COLO829 (cell line): Measurements from ENCODE around the gene LRRC23.

Experiments used
- DNase-seq: peaks from one replicate; pipeline ENCODE4 v3.0.0; 2012; ENCODE audit warnings: low spot score

Gene LRRC23

DNA sequence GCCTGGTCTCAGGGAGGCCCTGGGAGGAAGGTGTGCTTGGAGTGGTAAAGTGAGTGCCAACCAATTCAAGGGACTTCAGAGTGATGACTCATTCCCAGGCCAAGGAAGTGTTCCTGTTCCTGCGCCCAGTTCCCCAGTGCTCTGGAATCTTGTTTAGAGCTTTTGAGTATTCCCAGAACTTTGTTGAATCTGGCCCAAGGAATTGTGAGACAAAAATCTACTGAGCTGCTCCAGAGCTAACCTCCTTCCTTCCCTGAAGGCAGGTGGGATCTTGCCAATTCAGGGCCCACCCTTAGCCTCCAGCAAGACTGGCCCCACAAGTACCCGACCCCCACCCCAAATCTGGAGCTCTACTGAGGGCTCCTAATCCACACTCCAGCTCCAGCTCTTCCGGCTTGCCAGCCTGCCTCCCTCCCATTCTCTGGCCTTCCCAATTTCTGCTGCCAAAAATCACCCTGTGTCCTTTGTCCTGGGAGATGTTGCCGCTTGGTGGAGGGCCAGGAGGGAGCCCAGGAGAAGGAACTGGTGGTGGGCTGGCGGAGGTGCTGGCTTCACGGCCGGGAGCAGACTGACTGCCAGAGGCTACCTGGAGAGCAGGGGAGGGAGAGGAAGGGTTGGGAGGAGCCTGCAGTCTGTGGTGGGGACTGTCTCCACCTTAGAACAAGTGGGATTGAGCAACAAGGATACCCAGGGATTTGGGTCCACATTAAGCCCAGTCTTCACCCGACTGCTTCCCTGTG is 21.1 kb downstream of the LRRC23 start:
- peak; percentile 87 for DNase-seq

DNA sequence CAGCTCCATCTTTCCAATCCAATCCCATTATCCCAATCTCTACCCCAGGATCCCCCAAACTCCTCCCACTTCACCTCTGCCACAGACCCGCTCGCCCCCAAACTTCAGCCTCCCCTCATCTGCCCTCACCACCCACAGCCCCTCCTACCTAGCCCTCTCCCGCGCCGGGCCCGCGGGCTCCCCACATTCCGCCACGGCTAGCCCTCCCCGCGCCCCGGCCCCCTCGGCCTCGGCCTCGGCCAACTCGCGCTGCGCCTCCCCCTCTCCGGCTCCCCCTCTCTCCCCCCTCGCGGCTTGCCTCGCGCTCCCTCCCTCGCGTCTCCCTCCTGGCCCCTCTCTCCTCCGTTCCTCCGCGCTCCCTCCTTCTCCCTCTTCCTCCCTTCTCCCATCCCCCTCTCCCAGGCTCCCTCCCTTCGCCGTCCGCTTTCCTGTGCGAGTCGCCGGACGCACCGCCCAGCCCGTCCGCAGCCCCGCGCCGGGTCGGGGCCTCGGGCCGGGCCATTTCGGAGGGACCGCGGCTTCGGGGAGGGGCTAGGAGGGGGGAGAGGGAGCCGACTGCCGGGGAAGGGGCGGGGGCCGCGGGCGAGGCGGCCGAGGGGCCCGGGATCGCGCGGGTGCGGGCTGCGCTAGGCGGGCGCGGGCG is 22.9 kb downstream of the LRRC23 start, which contains the start of gene ATN1:
TSS of gene ATN1 (plus strand) at position 581 of the 643 bp plus-strand sequence. CDS start 6,043 bp downstream, outside the sequence.
- peak; percentile 45 for DNase-seq

DNA sequence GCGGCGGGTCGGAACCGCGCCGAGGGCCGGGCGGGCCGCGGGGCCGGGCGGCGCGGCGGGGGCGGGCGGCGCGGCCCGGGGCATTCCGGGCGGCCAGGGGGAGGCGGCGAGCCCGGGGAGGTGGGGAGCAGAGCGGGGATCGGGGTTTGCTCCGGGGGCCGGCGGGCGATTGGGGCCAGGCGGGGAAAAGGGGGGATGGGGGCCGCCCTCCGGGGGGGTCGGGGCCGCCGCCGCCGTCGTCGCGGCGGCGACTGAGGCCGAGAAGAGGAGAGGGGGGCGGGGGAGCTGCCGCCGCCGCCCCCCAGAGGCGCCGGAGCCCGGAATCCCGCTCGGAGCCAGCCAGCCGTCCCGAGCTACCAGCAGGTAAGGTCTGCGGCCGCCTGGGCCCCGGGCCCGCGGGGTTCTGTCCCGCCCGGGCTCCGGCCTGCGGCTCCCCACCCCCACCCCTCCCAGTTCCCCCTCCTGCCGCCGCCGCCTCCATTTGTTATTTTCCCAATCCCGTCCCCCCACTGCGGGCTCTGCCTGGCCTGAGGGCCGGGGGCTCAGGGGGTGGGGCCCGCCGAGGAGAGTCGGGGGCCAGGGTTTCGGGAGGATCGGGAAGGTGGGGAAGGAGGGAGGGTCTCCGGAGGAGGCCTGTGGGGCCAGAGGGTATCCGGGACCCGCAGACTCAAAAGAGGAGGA is 23.5 kb downstream of the LRRC23 start:
- DNase-seq = no peak

DNA sequence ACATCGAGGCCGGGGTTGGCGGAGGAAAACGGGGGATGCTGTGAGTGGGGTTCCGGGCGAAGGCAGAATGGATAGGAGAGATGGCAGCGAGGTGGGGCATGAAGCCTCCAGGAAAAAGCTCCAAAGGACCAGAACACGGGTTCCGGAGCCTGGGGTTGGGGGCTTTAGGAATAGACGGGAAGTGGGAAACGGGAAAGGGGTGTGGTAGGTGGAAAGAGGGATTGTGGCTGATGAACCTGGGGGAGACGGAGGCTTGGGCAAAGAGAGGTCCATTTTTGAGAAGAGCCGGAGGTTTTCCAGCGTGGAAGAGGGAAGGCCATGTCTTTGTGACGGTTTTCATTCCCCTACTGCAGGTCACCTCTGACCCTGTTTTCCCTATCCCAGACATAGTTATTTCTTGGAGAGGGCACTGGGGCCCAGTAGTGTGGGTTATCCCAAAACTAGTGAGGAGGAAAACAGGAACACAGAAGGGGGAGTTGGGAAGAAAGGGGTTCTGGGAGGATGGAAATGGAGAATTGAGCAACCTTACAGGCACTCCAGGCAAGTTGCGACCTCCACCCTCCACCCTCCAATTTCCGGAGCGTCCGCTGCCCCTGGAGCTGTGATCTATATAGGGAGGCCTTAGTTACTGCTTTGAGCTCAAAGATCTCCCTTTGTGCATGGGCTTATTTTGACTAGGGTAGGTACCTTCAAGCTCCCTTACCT is 24.2 kb downstream of the LRRC23 start:
- no peak for DNase-seq

DNA sequence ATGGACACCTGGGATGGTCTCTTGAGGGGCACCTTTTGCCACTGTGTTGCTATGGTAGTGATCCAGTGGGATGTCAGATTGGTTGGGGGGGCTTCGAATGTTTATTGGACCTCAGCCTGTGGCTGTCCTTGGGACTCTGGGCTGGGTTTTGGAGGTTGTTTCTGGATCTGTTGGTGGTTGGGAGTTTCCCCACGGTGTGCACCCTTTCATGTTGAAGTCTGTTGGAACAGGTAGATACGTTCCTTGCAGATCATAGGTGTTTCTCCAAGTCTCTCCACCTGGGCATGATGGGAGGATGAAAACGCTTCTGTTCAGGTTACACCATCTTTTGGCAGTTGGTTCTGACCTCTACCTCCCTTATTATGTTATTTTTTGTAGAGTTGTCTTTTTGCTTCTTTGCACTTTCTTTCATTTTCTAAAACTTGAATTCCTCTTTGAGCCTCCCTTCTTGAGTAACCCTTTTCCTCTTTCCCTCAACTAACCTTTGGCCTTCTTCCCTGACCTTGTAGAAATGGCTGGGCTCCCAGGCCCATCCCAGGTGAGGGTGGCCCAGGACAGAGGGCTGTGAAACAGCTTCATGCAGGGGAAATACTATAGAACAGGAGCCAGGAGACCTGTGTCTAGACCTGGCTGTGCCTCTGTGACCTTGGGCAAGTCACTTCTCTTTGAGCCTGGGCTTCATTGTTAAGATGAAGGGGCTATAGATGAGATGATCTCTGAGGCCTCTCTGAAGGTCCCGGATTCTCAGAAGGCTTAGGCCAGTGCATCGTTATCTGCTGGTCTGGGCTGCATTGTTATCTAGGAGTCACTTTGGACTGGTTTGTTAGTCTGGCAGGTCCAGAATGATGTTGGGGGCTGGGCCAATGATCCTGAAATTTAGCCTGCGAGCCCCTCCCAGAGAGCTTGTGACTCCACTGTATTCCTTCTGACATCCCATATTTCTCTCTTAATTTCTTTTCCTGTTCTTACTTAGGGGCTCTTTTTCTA is 25.1 kb downstream of the LRRC23 start:
- DNase-seq = no peak

DNA sequence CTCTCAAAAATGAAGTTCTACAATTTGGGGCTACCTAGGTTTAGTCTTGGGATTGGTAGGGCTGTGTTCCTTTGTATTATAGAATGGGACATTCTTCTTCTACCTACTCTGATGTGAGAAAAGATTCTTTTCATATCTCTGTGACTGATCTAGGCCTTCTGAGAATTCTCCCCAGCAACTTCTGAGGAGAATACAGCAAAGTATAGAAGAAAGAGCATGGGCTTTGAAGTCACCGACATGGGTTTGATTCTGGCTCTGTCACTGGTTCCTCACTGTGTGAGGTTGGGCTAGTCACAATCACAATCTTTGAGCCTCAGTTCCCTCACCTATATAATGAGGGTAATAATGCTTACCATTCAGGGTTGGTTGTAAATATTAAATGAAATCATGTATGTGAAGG is 28.1 kb downstream of the LRRC23 start:
- no peak for DNase-seq

DNA sequence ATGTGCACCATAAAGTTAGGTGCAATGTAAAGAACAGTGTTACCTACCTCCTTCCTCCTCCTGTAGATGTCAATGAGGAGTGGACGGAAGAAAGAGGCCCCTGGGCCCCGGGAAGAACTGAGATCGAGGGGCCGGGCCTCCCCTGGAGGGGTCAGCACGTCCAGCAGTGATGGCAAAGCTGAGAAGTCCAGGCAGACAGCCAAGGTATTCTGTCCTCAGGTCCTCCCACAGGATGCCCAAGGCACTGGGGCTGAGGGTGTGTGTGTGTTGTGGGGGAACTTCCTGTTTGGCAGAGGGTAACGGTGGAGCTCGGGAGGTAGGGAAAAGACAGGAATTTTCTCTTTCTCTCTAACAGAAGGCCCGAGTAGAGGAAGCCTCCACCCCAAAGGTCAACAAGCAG is 29.5 kb downstream of the LRRC23 start:
- no peak for DNase-seq

DNA sequence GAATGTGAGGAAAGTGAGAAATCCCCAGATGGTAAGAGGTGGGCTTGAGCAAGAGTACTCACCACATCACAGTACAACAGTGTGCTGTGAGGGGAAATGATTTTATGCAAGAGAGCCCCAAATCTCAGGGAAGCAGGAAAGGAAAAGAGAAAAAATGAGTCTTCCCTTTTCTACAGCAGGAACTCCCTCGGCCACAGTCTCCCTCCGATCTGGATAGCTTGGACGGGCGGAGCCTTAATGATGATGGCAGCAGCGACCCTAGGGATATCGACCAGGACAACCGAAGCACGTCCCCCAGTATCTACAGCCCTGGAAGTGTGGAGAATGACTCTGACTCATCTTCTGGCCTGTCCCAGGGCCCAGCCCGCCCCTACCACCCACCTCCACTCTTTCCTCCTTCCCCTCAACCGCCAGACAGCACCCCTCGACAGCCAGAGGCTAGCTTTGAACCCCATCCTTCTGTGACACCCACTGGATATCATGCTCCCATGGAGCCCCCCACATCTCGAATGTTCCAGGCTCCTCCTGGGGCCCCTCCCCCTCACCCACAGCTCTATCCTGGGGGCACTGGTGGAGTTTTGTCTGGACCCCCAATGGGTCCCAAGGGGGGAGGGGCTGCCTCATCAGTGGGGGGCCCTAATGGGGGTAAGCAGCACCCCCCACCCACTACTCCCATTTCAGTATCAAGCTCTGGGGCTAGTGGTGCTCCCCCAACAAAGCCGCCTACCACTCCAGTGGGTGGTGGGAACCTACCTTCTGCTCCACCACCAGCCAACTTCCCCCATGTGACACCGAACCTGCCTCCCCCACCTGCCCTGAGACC is 31.0 kb downstream of the LRRC23 start:
- DNase-seq = no peak

DNA sequence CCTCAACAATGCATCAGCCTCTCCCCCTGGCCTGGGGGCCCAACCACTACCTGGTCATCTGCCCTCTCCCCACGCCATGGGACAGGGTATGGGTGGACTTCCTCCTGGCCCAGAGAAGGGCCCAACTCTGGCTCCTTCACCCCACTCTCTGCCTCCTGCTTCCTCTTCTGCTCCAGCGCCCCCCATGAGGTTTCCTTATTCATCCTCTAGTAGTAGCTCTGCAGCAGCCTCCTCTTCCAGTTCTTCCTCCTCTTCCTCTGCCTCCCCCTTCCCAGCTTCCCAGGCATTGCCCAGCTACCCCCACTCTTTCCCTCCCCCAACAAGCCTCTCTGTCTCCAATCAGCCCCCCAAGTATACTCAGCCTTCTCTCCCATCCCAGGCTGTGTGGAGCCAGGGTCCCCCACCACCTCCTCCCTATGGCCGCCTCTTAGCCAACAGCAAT is 31.6 kb downstream of the LRRC23 start:
- no peak for DNase-seq

DNA sequence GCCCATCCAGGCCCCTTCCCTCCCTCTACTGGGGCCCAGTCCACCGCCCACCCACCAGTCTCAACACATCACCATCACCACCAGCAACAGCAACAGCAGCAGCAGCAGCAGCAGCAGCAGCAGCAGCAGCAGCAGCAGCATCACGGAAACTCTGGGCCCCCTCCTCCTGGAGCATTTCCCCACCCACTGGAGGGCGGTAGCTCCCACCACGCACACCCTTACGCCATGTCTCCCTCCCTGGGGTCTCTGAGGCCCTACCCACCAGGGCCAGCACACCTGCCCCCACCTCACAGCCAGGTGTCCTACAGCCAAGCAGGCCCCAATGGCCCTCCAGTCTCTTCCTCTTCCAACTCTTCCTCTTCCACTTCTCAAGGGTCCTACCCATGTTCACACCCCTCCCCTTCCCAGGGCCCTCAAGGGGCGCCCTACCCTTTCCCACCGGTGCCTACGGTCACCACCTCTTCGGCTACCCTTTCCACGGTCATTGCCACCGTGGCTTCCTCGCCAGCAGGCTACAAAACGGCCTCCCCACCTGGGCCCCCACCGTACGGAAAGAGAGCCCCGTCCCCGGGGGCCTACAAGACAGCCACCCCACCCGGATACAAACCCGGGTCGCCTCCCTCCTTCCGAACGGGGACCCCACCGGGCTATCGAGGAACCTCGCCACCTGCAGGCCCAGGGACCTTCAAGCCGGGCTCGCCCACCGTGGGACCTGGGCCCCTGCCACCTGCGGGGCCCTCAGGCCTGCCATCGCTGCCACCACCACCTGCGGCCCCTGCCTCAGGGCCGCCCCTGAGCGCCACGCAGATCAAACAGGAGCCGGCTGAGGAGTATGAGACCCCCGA is 32.2 kb downstream of the LRRC23 start:
- no peak for DNase-seq

DNA sequence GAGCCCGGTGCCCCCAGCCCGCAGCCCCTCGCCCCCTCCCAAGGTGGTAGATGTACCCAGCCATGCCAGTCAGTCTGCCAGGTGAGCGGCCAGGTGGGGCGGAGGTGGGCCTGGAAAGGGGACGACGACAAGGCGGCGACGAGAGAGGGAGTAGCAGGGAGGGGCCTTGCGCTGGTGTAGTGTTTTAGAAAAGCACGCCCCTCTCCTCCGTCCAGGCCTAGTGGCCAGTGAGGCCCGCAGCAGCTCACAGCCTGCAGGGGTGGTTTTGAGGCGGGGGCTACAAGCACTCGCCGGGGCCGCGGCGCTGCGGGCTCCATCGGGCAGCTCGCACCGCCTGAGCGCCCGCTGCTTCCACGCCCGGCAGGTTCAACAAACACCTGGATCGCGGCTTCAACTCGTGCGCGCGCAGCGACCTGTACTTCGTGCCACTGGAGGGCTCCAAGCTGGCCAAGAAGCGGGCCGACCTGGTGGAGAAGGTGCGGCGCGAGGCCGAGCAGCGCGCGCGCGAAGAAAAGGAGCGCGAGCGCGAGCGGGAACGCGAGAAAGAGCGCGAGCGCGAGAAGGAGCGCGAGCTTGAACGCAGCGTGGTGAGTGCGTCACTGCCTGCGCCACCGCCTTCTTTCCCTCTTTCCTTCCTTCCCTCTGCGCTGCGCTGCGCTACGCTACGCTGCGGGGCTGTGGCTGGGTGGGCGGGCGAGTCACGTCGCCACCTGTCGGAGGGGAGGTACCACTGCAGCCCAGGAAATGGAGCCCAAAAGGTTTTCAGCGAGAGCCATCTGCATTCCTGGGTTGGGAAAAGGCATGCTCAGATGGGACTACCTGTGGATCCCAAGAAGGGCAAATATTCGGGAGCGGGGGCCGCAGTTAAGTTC is 33.1 kb downstream of the LRRC23 start:
- DNase-seq = peak; percentile 81

DNA sequence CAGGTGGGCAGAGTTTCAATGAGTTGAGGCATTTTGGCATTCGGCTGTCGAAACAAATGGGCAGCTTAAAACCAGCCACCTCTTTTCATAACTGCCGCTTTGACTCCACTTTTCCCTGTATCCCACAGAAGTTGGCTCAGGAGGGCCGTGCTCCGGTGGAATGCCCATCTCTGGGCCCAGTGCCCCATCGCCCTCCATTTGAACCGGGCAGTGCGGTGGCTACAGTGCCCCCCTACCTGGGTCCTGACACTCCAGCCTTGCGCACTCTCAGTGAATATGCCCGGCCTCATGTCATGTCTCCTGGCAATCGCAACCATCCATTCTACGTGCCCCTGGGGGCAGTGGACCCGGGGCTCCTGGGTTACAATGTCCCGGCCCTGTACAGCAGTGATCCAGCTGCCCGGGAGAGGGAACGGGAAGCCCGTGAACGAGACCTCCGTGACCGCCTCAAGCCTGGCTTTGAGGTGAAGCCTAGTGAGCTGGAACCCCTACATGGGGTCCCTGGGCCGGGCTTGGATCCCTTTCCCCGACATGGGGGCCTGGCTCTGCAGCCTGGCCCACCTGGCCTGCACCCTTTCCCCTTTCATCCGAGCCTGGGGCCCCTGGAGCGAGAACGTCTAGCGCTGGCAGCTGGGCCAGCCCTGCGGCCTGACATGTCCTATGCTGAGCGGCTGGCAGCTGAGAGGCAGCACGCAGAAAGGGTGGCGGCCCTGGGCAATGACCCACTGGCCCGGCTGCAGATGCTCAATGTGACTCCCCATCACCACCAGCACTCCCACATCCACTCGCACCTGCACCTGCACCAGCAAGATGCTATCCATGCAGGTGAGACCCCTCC is 34.0 kb downstream of the LRRC23 start:
- no peak for DNase-seq

DNA sequence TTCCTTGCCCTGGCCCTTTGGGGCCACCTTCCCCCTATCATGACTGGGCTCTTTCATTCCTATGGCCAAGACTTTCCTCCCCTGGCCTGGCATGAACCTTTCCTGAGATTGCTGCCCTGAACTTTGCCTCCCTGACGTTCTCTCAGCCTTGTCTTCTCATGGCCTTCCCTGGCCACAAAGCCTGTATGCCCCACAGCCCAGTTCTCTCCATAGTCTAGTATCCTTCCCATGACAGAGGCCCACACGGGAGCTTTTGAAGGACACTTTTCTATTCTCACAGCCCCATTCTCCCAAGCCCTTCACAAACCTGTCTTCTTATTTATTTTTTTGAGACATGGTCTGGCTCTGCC is 34.5 kb downstream of the LRRC23 start:
- no peak for DNase-seq

DNA sequence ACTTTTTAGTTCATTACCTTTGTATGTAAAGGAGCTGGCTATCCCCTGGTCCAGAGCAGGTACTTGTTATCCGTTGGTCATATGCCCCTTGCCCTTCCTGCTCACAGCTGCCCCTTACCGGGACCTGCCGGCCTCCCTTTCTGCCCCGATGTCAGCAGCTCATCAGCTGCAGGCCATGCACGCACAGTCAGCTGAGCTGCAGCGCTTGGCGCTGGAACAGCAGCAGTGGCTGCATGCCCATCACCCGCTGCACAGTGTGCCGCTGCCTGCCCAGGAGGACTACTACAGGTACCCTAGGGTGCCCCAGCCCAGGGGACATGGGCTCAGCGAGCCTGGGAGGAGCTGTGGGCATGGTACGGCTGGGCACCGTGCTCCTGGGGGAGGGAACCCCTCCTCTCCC is 36.6 kb downstream of the LRRC23 start:
- DNase-seq = no peak

DNA sequence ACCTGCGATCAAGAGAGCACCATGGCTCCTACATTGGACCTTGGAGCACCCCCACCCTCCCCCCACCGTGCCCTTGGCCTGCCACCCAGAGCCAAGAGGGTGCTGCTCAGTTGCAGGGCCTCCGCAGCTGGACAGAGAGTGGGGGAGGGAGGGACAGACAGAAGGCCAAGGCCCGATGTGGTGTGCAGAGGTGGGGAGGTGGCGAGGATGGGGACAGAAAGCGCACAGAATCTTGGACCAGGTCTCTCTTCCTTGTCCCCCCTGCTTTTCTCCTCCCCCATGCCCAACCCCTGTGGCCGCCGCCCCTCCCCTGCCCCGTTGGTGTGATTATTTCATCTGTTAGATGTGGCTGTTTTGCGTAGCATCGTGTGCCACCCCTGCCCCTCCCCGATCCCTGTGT is 37.2 kb downstream of the LRRC23 start:
- no peak for DNase-seq

DNA sequence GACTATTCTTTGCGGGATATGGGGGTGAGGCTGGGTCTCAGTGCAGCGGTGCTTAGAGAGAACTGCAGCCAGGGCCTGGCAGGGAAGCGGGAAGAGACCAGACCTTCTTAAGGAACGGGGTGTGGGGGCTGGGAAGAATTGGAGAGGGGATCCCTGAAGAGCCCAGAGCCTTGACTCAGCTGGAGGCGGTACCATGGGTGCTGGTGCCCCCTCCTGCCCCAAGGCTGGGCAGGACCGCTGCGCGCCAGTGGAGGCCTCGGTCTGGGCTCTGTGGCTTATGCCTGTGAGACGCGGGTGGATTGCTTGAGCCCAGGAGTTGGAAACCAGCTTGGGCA is 37.7 kb downstream of the LRRC23 start:
- no peak for DNase-seq

DNA sequence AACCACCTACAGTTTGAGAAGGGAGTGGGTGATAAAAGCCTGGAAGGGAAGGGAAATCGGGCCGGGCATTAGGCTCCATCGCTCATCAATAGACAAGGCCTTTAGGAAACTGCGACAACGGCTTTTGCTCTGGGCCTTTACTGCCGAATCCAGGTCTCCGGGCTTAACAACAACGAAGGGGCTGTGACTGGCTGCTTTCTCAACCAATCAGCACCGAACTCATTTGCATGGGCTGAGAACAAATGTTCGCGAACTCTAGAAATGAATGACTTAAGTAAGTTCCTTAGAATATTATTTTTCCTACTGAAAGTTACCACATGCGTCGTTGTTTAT is 38.7 kb downstream of the LRRC23 start:
- DNase-seq = peak; percentile 92
